Suprapubic skin (tissue), 4 donors: ENCODE measurements around the gene CORO2A.

Source experiments
- CTCF ChIP-seq, 2 donors: fragments of 200-600 bp in 1 of 2; fragments of 450-650 bp in 1 of 2; sonication (generic) in 1 of 2; IDR thresholded peaks; one replicate each; pipeline ENCODE4 v1.5.1; 2016 to 2019; ENCODE audit warnings: antibody characterized with exemption in 2 of 2, mild to moderate bottlenecking in 1 of 2, moderate library complexity in 1 of 2
- POLR2A ChIP-seq, 2 donors: fragments of 450-650 bp; IDR thresholded peaks; one replicate each; pipeline ENCODE4 v1.6.1; 2017; ENCODE audit warnings: antibody characterized with exemption in 2 of 2, mild to moderate bottlenecking in 2 of 2, moderate library complexity in 2 of 2
- POLR2AphosphoS5 ChIP-seq, 3 donors: sonication (generic); formaldehyde crosslinking; IDR thresholded peaks; one replicate each; pipeline ENCODE4 v1.6.1; 2017; ENCODE audit warnings: antibody characterized with exemption in 3 of 3

GRCh38 chr9:98201102-98201501 lies 8.7 kb upstream of the CORO2A start:
- TF ChIP-seq CTCF (IDR thresholded peaks at IDR 0.05): no peak
- TF ChIP-seq POLR2A (IDR thresholded peaks at IDR 0.05): no peak
- TF ChIP-seq POLR2AphosphoS5 (IDR thresholded peaks at IDR 0.05): no peak
